Esophagus (tissue), 2 donors: ENCODE results near the gene GSTM3. TPM values are rescaled to one million over a fixed set of nuclear protein-coding genes. Genes with fewer than 3 reads are reported as not detected.
A peak's percentile ranks its signal among the peaks of the same experiment; 100 is the strongest.

Experiments
- H3K27ac ChIP-seq, 2 donors: one replicate each; pipeline ENCODE4 v1.5.1; 2013; ENCODE audit warnings: low read depth in 2 of 2, mild to moderate bottlenecking in 2 of 2, inconsistent platforms in 1 of 2, low read length in 1 of 2, moderate library complexity in 1 of 2
- H3K27me3 ChIP-seq, 2 donors: one replicate each; pipeline ENCODE4 v1.6.1; 2013; ENCODE audit warnings: low read length in 2 of 2, control low read depth in 1 of 2, mild to moderate bottlenecking in 1 of 2; ENCODE audit not compliant: insufficient read depth in 2 of 2, control insufficient read depth in 1 of 2
- H3K36me3 ChIP-seq, 2 donors: one replicate each; pipeline ENCODE4 v1.6.1; 2013; ENCODE audit warnings: low read length in 1 of 2; ENCODE audit not compliant: control insufficient read depth in 2 of 2, insufficient read depth in 2 of 2
- H3K4me1 ChIP-seq, 2 donors: one replicate each; pipeline ENCODE4 v1.6.1; 2013; ENCODE audit warnings: low read length in 1 of 2; ENCODE audit not compliant: control insufficient read depth in 2 of 2, insufficient read depth in 2 of 2
- H3K4me3 ChIP-seq, 2 donors: one replicate each; pipeline ENCODE4 v1.5.1; 2013; ENCODE audit warnings: low read length in 2 of 2, mild to moderate bottlenecking in 2 of 2, low read depth in 1 of 2, moderate library complexity in 1 of 2
- H3K9me3 ChIP-seq, 2 donors: one replicate each; pipeline ENCODE4 v1.6.1; 2013; ENCODE audit warnings: mild to moderate bottlenecking in 2 of 2, low read depth in 1 of 2, low read length in 1 of 2, moderate library complexity in 1 of 2; ENCODE audit not compliant: control insufficient read depth in 2 of 2, insufficient read depth in 1 of 2
- WGBS, 2 donors: extraction: QIAGEN DNeasy Blood & Tissue Kit; methylation state at CpG; one replicate each; pipeline ENCODE4 v1.1.7; 2013; 5-methylcytosine and 5-hydroxymethylcytosine counted together
- polyA plus RNA-seq, 2 donors: library from polyadenylated mRNA; stranded (reverse); fragments of 200-250 nt; gene quantifications; one replicate each; pipeline ENCODE4 v1.2.3, GENCODE V29; 2013
- donor health status: healthy with polysubstance abuse.
- donor health status: Bipolar disorder and iron deficiency.

The GSTM3 gene
- polyA plus RNA-seq, 2 donors, result 77.5 to 106 TPM

DNA sequence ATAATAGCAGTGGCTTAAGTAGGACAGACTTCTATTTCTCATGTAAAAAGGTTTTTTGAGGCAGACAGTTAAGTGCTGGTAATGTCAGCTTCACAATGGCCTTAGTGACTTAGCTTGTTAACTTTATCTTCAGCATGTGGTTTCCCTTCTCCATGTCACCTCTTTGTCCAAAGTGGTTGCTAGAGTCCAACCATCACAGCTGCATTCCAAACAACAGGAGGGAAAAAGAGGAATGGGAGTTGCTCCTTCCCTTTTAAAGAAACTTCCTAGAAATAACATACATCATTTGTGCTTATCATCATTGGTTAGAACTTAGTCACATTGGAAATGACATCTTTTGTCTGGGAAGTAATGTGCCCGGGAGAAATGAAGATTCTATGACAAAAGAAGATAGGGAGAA, 18.9 kb downstream of the GSTM3 start:
- 97% methylated on average over 1 of the region's 1 CpG for WGBS, 2 donors
- H3K27ac ChIP-seq, result no peak overlapping the region
- H3K36me3 ChIP-seq, result no peaks in the 10 kb centered on the region
- H3K4me1 ChIP-seq, result peaks cover 0 to 10% of the 10 kb centered on the region in 2 donors
- no peak overlapping the region for H3K4me3 ChIP-seq
- no peaks in the 10 kb centered on the region for H3K27me3 ChIP-seq
- no peaks in the 10 kb centered on the region for H3K9me3 ChIP-seq

DNA sequence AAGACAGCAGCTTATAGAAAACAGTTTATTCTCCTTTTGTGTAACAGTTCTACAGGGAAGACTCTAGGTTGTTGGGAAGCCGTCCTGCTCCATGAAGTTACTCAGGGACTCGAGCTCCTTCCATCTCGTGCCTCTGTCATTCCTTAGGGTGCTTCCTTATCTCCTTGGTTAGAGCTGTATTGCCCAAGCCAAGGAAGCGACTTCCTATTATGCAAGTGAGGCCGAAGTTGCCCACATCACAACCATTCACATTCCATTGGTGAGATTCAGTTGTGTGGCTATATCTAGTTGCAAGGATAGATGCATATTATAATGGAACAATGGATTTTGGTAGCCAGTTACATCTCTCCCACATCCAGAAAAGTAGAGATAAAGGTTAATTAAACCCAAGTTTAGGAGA, 19.8 kb downstream of the GSTM3 start:
- H3K4me1 ChIP-seq, result peaks cover 0 to 15% of the 10 kb centered on the region in 2 donors
- H3K27ac ChIP-seq, result no peak overlapping the region
- H3K36me3 ChIP-seq, result no peaks in the 10 kb centered on the region
- H3K4me3 ChIP-seq, result no peak overlapping the region
- no peaks in the 10 kb centered on the region for H3K27me3 ChIP-seq
- WGBS, 2 donors, result 88 to 93% methylated on average over 5 of the region's 5 CpGs
- no peaks in the 10 kb centered on the region for H3K9me3 ChIP-seq

DNA sequence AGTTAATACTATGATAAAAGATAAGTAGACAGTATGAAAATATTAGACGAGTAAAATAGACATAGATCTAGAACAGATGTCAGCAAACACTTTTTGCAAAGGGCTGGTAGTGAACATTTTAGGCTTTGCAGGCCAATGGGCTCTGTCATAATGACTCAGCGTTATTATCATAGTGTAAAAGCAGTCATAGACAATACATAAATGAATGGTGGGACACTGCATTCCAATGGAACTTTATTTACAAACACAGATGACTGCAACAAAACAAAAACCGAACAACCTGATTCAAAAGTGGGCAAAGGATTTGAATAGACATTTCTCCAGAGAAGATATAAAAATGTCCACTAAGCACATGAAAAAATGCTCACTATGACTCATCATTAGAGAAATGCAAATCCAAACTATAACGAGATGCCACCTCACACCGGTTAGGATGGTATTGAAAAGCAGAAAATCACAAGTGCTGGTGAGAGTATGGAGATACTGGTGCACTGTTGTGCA, 21.5 kb downstream of the GSTM3 start:
- H3K36me3 ChIP-seq, result no peaks in the 10 kb centered on the region
- no peak overlapping the region for H3K27ac ChIP-seq
- peaks cover 0 to 15% of the 10 kb centered on the region in 2 donors for H3K4me1 ChIP-seq
- H3K27me3 ChIP-seq, result no peaks in the 10 kb centered on the region
- WGBS, 2 donors, result 60 to 67% methylated on average over 5 of the region's 5 CpGs
- no peak overlapping the region for H3K4me3 ChIP-seq
- H3K9me3 ChIP-seq, result no peaks in the 10 kb centered on the region

DNA sequence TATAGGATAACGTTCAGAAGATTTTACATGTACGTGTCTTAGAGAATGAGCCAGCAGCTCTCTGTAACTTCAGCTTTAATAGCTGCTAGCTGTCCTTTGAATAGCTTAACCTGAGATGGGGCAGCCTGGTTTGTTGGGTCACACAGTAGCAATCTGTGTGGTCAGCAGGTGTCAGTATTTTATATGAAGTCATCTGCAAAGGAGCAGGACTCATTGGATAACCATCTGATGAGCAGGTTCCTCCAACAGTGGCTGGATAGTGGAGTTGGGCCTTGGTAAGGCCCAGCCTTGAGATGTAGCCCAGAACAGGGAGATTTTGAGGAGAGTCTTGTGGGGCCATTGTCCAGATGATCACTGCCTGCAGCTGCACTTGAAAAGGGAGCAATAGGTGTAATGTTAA, 22.3 kb downstream of the GSTM3 start:
- H3K4me3 ChIP-seq, result no peak overlapping the region
- 79 to 80% methylated on average over 2 of the region's 2 CpGs for WGBS, 2 donors

DNA sequence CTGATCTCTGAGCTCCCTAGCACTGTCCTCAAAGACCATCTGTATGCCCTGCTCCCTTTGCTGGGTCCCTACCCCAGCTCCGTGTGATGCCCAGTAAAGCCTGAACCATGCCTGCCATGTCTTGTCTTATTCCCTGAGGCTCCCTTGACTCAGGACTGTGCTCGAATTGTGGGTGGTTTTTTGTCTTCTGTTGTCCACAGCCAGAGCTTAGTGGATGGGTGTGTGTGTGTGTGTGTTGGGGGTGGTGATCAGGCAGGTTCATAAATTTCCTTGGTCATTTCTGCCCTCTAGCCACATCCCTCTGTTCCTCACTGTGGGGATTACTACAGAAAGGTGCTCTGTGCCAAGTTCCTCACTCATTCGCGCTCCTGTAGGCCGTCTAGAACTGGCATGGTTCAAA, 23.1 kb downstream of the GSTM3 start:
- Histone ChIP-seq H3K4me3 (no peak overlapping the region), H3K4me1 (peaks cover 0 to 15% of the 10 kb centered on the region in 2 donors), H3K27me3 (no peaks in the 10 kb centered on the region), H3K27ac (peak overlapping the region; percentile 61 to 62), H3K9me3 (no peaks in the 10 kb centered on the region), H3K36me3 (no peaks in the 10 kb centered on the region)
- 52 to 73% methylated on average over 5 of the region's 5 CpGs for WGBS, 2 donors

More for the DNA sequence above, 22.3 kb downstream of the GSTM3 start:
- H3K9me3 ChIP-seq, result no peaks in the 10 kb centered on the region
- H3K4me1 ChIP-seq, result peaks cover 0 to 15% of the 10 kb centered on the region in 2 donors
- no peaks in the 10 kb centered on the region for H3K36me3 ChIP-seq
- H3K27me3 ChIP-seq, result no peaks in the 10 kb centered on the region
- H3K27ac ChIP-seq, result no peak overlapping the region

DNA sequence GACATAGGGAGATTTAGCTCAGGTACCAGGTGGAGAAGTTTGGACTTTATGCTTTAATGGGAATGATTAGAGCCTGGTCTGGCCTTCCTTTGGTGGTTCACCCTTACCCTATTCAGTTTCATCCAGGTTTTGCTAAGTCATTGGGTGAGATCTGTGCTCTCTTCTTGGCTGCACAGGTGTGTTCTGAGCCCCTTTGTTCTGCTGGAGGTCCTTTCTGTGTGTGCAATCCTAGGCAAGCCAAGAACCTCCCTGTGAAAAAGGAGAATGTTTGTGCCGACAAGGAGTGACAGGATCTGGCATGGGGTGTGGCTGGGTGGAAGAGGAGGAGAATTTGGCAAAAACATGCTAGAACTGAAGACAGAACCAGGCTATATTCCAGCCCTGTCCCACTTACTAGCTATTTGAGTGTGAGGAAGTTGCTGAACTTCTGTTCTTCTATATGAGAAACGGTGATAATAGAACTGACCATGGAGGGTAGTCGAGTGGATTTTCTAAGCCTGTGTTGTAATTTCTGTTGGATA, 24.2 kb downstream of the GSTM3 start:
- WGBS, 2 donors, result 48 to 58% methylated on average over 3 of the region's 3 CpGs
- peaks cover 0 to 15% of the 10 kb centered on the region in 2 donors for H3K4me1 ChIP-seq
- H3K27me3 ChIP-seq, result no peaks in the 10 kb centered on the region
- no peak overlapping the region for H3K4me3 ChIP-seq
- H3K9me3 ChIP-seq, result no peaks in the 10 kb centered on the region
- H3K36me3 ChIP-seq, result no peaks in the 10 kb centered on the region
- peak overlapping the region; percentile 61 to 63 for H3K27ac ChIP-seq

DNA sequence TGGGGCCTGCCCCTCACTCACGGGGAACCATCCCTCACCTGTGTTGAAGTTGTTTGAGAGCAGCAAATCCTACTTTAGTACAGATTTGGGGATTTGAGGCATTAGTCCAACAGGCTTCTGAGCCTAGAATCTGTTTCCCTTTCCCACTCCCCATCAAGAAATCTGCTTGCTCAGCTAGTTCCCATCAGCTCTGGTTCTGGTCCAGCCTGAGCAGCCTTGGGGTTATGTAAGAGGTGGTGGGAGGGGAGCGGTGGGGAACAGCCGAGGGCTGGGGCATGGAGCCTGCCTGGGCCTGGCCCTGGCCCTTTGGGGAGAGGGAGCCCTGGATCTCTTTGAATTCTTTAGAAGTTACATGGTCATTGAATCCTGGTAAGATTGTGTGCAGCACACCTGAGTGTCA, 24.7 kb downstream of the GSTM3 start:
- H3K27ac ChIP-seq, result peak overlapping the region; percentile 12 to 68
- peaks cover 0 to 15% of the 10 kb centered on the region in 2 donors for H3K4me1 ChIP-seq

DNA sequence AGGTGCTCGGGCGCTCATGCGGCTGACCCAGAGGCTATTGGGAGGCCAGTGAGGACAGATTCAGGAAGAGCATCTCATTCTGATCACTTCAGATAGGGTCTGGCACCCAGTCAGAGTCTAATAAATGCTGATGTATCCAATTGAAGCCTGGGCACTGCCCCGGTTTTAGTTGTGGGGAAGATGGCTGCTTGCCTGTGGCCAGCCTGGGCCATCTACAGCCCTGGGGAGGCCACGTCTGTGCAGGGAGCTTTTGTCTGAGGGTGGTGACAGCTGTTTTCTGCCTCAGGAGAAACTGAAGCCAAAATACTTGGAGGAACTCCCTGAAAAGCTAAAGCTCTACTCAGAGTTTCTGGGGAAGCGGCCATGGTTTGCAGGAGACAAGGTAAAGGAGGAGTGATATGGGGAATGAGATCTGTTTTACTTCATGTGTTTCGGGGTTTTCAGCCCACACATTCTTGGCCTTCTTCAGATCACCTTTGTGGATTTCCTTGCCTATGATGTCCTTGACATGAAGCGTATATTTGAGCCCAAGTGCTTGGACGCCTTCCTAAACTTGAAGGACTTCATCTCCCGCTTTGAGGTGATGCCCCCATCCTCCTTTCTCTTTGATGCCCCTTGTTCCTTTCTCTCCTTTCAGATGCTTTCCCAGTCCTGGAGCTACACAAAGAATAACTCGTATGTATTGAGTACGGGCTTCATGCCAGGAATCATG, 26.0 kb downstream of the GSTM3 start:
- Histone ChIP-seq H3K9me3 (no peaks in the 10 kb centered on the region), H3K4me1 (peaks cover 0 to 15% of the 10 kb centered on the region in 2 donors), H3K27me3 (no peaks in the 10 kb centered on the region), H3K27ac (no peak overlapping the region), H3K4me3 (no peak overlapping the region), H3K36me3 (no peaks in the 10 kb centered on the region)
- 82 to 83% methylated on average over 12 of the region's 12 CpGs for WGBS, 2 donors

More for the DNA sequence above, 24.7 kb downstream of the GSTM3 start:
- Histone ChIP-seq H3K4me3 (no peak overlapping the region), H3K36me3 (no peaks in the 10 kb centered on the region), H3K27me3 (no peaks in the 10 kb centered on the region), H3K9me3 (no peaks in the 10 kb centered on the region)
- whole genome bisulfite sequencing, 2 donors, result 53 to 56% methylated on average over 3 of the region's 3 CpGs

DNA sequence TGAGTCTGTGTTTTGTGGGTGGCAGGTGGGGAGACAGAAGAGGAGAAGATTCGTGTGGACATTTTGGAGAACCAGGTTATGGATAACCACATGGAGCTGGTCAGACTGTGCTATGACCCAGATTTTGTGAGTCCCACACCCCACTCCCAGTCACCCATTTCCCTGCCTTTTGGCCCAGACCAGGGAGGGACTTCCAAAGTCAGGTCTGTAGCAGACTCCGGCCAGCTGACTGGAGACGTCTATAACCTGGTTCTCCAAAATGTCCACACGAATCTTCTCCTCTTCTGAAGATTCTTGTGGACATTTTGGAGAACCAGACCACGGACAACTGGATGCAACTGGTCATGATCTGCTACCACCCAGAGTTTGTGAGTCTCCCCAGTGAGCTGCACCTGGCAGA, 27.2 kb downstream of the GSTM3 start:
- WGBS, 2 donors, result 90 to 91% methylated on average over 5 of the region's 5 CpGs
- no peak overlapping the region for H3K4me3 ChIP-seq
- no peak overlapping the region for H3K27ac ChIP-seq
- H3K9me3 ChIP-seq, result no peaks in the 10 kb centered on the region
- peaks cover 0 to 15% of the 10 kb centered on the region in 2 donors for H3K4me1 ChIP-seq
- no peaks in the 10 kb centered on the region for H3K27me3 ChIP-seq
- no peaks in the 10 kb centered on the region for H3K36me3 ChIP-seq
